GM12892 (cell line): ENCODE results near the gene CD300C.
"Not testable (repeated sequence)": the region's sequence is repeated elsewhere in the genome, so short reads cannot be mapped to it uniquely, and the experiment has no call there.

ENCODE experiments used
- POLR2A ChIP-seq: IDR thresholded peaks from 2 replicates; pipeline ENCODE4 v1.6.1; 2011; ENCODE audit warnings: low read depth, low read length, control low read depth
- POLR2AphosphoS5 ChIP-seq: IDR thresholded peaks from 2 replicates; pipeline ENCODE4 v1.6.1; 2011; ENCODE audit warnings: low read depth, low read length, control low read depth

DNA sequence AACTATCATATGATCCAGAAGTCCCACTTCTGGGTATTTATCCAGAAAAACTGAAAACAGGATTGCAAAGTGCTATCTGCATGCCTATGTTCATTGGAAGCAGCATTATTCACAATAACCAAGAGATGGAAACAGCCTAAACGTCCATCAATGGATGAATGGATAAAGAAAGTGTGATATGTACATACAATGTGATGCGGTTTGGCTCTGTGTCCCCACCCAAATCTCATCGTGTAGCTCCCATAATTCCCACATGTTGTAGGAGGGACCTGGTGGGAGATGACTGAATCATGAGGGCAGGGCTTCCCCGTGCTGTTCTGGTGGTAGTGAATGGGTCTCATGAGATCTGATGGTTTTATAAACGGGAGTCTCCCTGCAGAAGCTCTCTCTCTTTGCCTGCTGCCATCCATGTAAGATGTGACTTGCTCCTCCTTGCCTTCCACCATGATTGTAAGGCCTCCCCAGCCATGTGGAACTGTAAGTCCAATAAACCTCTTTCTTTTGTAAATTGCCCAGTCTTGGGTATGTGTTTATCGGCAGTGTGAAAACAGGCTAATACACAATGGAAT lies 27.4 kb downstream of the CD300C start:
- TF ChIP-seq POLR2AphosphoS5, POLR2A: not testable (repeated sequence)
